HG03354 (cell line): ENCODE measurements around the gene LMF1.

Source experiments
- ATAC-seq: cut with Tn5 transposase; IDR thresholded peaks from one replicate; pipeline ENCODE4 v1.9.1; 2021; ENCODE audit warnings: mild to moderate bottlenecking; ENCODE audit not compliant: unreplicated experiment, poor library complexity, severe bottlenecking

LMF1 gene

DNA sequence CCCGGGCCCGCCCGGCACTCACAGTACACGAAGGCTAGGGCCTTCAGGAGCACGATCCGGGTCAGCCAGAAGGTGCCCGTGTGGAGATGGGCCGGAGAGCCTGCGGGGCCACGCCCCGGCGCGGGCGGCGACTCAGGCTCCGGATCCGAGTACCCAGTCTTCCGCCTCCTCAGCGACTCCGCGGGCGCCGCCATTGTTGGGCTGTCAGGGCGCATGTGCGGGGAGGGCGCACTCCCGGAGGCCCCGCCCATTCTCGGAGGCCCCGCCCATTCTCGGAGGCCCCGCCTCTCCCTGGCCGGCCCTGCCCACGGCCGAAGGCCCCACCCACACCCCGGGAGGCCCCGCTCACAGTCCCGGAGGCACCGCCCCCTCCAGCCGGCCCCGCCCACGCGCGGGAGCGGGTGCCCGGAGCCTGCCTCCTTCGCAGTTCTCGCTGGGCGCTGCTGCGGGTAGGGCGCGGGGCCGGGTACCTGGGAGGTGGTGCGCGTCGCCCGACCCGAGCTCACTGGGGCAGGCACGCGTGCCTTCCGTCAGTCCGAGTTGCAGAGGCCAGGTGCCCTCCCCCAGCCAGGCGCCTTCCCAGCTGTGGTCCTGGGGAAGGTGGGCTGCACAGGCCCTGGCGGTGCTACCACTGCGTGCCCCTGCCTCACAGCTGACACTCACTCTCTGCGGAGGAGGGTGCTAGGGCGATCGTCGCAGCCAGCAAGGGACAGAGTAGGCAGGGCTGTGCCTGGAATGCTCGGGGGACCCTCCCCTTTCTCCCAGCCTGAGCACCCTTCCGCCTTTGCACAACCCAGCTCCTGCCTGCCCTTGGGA is at the start of gene LMF1:
TSS of gene LMF1 (minus strand) at position 219 of the 816 bp plus-strand sequence. CDS start at position 215, 4 bp downstream.
- peak; percentile 78 for ATAC-seq

DNA sequence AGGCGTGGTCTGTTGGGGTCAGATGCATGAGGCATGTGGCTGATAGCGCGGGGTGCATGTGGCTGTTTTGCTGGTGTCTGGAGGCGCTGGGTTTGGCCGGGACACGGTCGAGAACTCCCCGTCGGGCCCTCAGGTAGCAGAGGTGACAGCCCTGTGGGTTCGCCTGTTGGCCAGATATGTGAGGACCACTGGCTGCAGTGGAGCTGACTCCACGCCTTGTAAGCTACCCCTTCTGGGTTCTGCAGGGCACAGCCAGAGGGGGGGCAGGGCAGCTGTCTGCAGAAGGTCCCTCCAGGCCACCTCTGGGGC is 49.3 kb upstream of the LMF1 start:
- ATAC-seq = no peak

DNA sequence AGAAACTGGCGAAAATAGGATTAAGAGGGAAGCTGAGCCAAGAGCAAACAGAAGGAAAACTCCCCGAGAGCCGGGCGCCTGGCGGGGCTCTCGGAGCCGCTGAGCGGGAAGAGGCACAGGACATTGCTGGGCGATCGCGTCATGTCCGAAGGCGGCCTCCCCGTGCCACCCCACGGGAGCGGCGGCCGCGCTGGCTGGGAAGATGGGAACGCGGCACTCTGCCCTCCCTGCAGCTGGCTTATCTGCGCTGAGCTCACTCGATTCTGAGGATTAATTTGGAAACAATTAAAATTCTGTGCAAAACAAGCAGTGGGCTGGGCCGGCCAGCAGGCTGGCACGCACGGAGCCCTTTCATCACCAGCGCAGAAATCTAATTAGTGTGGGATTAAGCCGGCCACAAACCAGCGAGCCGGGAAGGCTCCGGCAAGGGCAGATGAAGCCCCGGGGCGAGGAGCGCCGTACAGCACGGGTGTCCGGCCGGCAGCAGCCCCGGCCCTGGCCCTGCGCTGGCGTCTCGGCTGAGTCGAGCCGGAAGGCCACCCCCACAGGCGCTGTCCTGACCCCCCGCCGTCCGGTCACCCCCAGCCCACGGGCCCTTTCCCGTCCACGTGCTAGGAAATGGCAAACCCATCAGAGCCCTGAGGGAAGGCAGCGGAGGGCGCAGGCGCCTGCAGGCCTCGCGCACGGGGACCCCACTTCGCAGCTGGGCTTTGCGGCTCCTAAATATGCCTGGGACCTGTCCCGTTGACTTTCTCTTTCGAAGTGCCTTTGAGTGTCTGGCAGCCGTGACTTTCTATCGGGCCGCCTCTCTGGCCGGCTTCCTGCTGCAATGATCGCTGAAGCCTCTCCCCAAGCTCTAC is 48.7 kb upstream of the LMF1 start:
- no peak for ATAC-seq

DNA sequence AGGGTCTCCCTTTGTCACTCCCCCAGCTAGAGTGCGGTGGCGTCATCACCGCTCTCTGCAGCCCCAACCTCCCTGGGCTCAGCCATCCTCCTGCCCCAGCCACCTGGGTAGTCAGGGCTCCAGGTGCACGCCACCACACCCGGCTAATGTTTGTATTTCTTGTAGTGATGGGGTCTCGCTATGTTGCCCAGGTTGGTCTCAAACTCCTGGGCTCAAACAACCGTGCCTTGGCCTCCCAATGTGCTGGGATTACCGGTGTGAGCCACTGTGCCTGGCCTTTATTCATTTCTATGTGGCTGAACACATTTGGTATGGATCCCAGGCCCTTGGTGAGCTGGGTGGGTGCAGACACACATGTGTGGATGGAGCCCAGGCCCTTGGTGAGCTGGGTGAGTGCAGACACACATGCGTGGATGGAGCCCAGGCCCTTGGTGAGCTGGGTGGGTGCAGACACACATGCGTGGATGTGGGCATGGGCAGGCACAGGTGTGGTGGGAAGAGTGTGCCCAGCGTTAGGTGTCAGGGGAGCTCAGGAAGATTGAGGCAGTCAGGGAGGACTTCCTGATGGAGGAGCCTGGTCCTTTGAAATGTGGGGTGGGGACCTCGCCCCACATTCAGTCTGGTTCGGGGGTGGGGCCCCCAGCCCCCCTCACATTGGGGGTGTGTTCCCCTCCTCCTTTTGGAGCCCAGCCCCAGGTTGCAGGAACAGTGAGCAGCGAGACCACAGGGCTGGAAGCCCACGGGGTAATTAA is 47.8 kb upstream of the LMF1 start:
- ATAC-seq = no peak

DNA sequence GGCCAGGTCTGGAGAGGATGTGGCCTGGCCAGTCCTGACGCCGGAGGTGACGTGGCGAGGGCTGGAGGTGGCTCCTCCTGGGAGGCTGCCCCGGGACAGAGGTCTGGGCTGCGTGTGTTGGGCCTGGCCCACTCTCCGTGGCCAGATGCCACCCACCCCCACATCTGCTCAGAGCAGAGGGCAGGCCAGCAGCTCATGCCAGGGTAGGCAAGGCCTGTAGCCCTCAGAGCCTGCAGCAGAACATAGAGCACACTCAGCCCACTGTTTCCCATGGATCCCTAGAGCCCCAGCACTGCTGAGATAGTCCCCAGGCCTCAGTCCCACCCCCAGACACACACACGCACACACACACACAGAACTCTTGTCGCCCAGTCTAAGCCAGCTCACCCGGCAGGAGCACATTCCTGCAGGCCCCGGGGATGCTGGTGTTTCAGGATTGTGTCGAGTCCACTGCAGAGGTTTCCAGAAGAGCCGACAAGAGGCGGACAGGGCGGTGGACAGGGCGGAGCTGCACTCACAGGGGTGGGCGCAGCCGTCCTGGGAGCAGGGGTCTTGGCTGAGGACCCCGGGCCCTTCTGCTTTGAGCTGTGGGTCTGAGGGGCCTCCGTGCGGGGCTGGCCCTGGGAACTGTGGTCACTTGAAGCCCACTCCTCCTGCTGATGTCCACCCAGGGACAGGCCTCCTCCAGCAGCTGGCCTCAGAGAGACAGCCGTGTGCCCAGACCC is 44.1 kb upstream of the LMF1 start:
- no peak for ATAC-seq

DNA sequence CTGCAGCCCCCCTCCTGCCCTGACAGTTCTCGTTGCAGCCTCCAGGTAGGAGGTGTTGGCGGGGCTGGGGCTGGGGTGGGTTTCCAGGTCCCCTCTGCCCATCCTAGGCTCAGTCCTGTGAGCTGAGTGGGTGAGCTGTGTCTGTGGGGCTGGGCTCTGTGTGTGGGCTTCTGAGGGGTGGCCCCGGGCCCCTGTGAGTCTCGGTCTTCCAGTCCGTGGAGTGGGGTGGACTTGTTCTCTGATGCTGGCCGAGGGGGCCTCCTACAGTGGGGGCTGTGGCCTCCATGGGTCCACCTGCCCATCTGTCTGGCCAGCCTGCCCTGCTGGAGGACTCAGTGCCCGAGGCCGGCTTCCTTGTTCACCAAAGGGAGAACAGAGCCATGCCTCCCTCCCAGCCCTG is 43.4 kb upstream of the LMF1 start:
- ATAC-seq = no peak

DNA sequence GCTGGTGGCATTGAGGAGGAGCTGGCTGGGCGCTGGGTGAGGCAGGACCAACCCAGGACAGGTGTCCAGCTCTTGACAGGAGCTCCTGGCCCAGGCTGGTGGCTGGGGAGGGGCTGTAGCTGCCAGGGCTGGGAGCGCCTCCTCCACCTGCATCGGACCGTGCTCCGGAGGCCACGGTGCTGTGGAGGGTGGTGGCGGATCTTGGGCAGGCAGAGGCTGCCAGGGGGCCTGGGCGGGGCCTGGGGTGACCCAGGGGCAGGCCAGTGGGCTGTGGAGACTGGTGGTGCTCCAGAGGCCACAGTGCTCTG is 42.8 kb upstream of the LMF1 start:
- no peak for ATAC-seq

DNA sequence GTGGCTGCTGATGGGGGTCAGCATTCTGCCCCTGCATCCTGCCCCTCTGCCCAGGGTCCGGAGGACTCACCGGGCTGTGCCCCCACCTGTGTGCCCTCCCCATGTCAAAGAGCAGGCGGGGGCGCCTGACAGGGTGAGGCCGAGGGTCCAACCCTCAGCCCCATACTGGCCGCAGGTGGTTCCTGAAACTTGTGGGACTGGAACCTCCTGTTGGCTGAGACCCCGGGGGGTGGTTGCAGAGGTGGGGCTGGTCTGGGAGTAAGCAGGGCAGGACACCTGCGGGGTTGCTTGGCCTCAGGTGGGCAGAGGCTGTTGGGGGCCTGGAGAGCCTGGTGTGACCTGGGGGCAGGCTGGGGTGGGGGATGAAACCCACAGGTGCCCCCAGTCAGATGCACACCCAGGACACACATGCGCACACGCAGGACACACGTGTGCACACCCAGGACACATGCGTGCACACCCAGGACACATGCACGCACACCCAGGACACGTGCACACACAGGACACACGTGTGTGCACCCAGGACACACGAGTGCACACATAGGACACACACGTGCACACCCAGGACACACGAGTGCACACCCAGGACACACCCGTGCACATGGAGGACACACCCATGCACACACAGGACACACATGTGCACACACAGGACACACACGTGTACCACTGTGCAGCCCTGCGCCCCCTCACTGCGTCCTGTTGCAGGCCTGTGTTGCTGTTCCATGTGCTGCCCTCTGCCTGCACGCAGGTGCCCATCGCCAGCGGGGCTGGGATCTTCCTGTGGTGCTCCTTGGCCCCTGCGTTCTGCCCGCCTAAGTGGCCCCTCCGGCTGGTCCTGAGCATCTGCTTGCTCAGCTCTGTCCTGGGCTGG is 42.2 kb upstream of the LMF1 start:
- ATAC-seq = no peak

DNA sequence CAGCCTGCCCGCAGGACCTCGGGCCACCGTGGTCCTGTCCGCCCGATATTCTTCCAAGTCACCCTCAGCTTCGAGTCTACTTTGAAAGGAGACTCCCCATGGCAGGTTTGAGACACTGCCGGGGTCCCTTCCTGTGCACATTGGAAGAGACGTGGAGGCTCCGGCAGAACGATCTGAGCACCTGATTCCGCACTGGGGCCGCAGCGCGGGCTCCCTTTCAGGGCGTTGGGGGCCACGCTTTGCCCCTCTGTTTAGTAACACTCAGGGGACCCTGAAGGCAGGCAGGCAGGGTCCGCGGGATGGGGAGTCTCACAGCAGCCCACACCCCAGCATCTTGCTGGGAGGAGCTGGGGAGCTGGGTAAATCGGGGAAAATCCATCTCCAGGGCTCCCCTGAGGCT is 41.4 kb upstream of the LMF1 start:
- ATAC-seq = no peak

DNA sequence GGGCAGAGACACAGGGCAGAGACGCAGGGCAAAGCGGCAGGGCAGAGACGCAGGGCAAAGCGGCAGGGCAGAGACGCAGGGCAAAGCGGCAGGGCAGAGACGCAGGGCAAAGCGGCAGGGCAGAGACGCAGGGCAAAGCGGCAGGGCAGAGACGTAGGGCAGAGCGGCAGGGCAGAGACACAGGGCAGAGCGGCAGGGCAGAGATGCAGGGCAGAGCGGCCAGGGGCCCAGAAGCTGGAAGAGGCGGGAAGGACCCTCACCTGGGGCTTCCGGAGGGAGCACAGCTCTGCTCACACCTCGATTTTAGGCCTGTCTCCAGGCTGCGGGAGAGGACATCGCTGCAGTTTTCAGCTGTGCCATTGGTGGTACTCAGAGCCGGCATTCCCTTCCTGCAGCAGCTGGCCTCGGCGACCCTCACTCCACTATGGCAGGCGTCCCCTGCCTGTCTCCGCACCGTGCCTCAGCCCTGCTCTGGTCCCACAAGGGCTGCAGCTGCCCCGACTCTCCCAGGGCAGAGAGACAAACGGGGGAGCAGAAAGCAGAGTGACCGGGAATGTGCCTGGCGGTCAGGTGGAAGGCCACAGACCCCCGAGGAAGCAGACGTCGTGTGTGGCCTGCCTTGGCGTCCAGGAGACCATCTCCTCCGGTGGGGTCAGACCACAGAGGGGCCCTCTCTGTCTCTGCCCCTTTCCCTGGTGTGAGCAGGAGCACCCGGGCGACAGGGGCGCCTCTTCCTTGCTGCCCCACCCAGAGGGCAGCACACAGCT is 40.7 kb upstream of the LMF1 start:
- ATAC-seq = no peak

DNA sequence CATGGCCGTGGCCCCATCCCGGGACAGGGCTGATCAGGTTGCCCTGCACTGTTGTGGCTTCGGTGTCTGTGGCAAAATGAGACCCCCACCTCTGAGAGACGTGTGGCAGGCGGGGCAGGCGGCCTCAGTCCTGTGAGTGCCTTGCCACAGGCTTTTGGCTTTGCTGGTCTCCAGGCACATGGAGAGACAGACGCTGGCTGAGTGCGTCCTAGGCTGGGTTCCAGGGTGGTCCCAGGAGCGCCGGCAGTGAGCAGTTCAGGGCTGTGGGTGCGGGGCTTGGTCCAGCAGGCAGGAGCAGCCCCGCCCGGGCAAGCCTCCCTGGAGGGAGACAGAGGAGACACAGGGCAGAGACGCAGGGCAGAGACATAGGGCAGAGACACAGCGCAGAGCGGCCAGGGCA is 40.0 kb upstream of the LMF1 start:
- no peak for ATAC-seq

DNA sequence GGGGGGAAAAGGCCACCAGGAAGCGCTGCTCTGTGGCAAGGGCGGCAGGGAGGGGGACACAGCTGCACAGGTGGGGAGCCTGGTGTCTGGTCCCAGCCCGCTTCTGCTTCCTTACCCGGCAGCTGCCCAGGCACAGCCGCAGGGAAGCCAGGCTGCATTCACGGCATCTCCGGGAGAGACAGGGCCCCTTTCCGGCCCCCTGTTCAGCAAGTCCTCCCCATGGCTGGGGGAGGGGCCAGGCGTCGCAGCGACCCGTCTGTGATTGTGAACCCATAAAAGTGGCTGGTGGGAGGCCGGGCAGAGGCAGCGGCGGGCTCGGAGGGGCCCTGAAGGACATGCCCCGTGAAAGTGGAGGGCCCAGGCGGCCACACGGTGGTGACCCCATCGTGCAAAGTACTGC is 39.5 kb upstream of the LMF1 start:
- ATAC-seq = no peak

DNA sequence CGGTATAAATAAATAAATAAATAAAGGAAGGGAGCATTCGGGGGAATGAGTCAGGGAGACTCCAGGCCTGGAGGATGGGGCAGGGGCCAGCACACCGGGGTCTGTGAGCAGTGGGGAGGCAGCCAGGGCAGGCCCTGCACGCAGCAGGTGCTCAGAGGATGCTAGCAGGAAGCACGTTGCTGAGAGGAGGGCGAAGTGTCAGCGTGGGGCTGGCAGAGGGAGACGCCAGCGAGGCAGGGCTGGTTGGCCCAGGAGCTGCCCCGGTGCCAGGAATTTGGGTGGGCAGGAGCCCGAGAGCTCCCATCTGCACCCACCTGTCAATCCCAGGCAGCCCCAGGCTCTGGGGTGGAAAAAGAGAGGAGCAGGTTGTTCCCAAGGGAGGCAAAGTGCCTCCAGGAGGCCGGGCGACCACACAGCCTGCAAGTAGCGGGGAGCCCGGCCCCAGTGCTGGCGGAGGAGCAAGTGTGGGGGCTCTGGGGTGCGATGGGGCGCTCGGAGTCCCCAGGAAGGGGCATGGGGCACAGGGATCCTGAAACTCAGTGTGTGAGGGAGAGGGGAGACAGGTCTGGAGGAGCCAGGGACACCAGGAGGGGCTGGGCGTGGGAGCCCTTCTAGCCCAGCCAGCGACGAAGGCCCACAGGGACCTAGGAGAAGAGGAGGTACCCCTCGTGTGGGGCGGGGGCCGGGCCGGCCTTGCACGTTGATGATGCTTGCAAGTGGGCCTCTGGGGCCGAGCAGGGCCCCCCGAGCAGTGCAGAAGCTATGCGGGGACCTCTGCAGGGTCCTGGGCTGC is 38.8 kb upstream of the LMF1 start:
- no peak for ATAC-seq

DNA sequence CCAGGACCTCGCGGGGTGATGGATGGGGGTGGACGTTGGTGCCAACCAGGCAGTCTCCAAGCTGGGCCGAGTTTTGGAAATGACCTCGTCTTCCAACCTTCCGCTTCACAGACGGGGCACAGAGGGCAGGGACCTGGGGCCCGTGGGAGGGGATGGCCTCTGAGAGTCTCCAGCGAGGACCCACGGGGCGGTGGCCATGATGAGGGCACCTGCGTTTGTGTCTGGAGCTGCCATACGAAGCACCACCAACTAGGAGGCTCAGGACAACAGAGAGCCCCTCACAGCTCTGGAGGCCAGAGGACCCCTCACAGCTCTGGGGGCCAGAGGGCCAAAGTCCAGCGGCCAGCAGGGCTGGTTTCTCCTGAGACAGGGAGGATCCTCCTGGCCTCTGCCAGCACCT is 37.3 kb upstream of the LMF1 start:
- ATAC-seq = no peak

DNA sequence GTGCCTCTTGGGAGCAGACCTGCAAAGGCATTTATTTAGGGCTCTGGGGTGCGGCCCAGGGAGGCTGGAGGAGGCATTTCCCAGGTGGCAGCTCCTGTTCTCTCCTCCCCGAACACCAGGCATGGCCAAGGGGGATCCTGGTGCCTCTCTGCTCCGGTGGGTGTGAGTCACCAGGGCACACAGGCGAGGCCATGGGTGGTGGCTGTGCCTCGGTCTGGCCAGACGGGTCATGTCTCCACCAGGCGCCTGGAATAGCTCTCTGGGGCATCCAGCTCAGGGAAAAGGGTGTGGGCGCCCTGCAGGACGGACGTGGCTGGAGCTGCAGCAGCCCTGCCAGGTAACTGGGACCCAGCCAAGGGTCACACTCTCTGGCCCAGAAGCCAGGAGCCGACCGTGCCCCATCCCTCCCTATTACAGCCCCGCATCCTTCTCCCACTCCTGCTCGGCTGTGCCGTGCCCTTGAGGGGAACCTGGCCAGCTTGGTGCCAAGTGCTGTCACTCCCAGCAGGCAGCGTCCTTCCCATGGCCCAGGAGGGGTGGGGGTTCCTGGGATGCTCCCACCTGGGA is 36.6 kb upstream of the LMF1 start:
- no peak for ATAC-seq

DNA sequence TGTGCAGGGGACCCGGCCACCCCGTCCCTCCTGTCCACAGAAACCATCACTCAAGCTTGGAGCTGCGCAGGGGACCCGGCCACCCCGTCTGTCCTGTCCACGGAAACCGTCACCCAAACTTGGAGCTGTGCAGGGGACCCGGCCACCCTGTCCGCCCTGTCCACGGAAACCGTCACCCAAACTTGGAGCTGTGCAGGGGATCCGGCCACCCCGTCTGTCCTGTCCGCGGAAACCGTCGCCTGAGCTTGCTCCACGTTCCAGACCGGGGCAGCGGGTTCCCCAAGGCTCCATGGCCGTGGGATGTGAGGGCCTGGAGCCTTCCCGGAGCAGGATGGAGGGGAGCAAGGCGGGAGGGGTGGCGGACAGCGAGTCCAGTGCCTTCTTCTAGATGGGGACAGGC is 36.0 kb upstream of the LMF1 start:
- no peak for ATAC-seq

DNA sequence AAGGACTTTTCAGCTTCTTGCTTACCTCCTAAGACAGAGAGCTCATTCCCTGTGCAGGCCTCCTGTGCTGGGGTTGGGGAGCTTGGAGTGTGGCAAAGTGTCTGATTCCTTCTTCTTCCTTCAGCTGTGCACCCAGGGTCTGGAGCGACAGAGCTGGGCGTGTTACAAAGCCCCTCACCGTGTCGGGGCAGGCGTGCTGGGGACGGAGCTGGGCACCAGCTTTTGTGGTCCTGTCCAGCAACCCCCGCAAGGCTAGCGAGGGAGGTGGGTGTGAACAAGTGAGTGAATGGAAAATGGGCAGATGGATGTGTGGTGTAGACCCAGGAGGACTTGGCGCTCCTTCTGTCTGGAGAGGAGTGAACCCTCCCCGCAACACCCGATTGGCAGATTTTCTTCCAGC is 34.5 kb upstream of the LMF1 start:
- no peak for ATAC-seq
